Measurements from ENCODE around the gene TBL2.

GRCh38 chr7:73605601-73606220, 27.3 kb upstream of the TBL2 start:
- TF ChIP-seq CTCF (IDR thresholded peaks at IDR 0.05) (no peak), ZNF121 (CRISPR knock-in tag; IDR thresholded peaks at IDR 0.05) (no peak), PREB (CRISPR knock-in tag; IDR thresholded peaks at IDR 0.05; ENCODE audit: borderline replicate concordance) (no peak), ATF2 (CRISPR knock-in tag; IDR thresholded peaks at IDR 0.05; ENCODE audit: borderline replicate concordance, low read depth) (no peak), TEAD4 (CRISPR knock-in tag; IDR thresholded peaks at IDR 0.05) (no peak), ESRRA (CRISPR knock-in tag; IDR thresholded peaks at IDR 0.05; ENCODE audit: borderline replicate concordance) (no peak), ZNF263 (CRISPR knock-in tag; IDR thresholded peaks at IDR 0.05; ENCODE audit: low read depth) (no peak), RELA (CRISPR knock-in tag; IDR thresholded peaks at IDR 0.05; ENCODE audit: borderline replicate concordance) (no peak), HMGXB4 (CRISPR knock-in tag; IDR thresholded peaks at IDR 0.05) (no peak), NR3C1 (CRISPR knock-in tag; conservative IDR thresholded peaks at IDR 0.05; ENCODE audit: low read depth) (no peak), USF1 (CRISPR knock-in tag; IDR thresholded peaks at IDR 0.05) (no peak)
